Loucy (cell line): ENCODE results near the gene CTNNA2.

Experiments
- H2AFZ ChIP-seq: fragments of 200-600 bp; sonication (generic); 2 replicates; pipeline ENCODE4 v1.6.0; 2016; ENCODE audit warnings: antibody characterized with exemption, mild to moderate bottlenecking, low read length, moderate library complexity
- H3F3A ChIP-seq: fragments of 200-600 bp; 2 replicates; pipeline ENCODE4 v1.6.0; 2016; ENCODE audit warnings: antibody characterized with exemption, low read depth, mild to moderate bottlenecking
- H3K27me3 ChIP-seq: fragments of 200-600 bp; sonication (generic); 2 replicates; pipeline ENCODE4 v1.6.1; 2014; ENCODE audit warnings: low read length, mild to moderate bottlenecking; ENCODE audit not compliant: insufficient read depth, poor library complexity, severe bottlenecking
- H3K36me3 ChIP-seq: fragments of 200-600 bp; sonication (generic); 2 replicates; pipeline ENCODE4 v1.6.1; 2016; ENCODE audit warnings: low read length; ENCODE audit not compliant: insufficient read depth
- H3K4me1 ChIP-seq: fragments of 200-600 bp; sonication (generic); 2 replicates; pipeline ENCODE4 v1.5.1; 2014; ENCODE audit warnings: low read length, mild to moderate bottlenecking; ENCODE audit not compliant: insufficient read depth, poor library complexity, severe bottlenecking
- H3K4me2 ChIP-seq: fragments of 200-600 bp; sonication (generic); 2 replicates; pipeline ENCODE4 v1.6.0; 2014; ENCODE audit warnings: antibody characterized with exemption, low read length, low read depth, mild to moderate bottlenecking; ENCODE audit not compliant: poor library complexity, severe bottlenecking
- H3K4me3 ChIP-seq: fragments of 200-600 bp; sonication (generic); 2 replicates; pipeline ENCODE4 v1.5.1; 2014; ENCODE audit warnings: low read length, mild to moderate bottlenecking, mixed read lengths; ENCODE audit not compliant: poor library complexity, severe bottlenecking
- H3K79me2 ChIP-seq: fragments of 200-600 bp; sonication (generic); 2 replicates; pipeline ENCODE4 v1.6.1; 2014; ENCODE audit warnings: low read length; ENCODE audit not compliant: insufficient read depth
- H3K9ac ChIP-seq: fragments of 200-600 bp; sonication (generic); 2 replicates; pipeline ENCODE4 v1.6.0; 2014; ENCODE audit warnings: mild to moderate bottlenecking, low read depth, low read length, moderate library complexity; ENCODE audit not compliant: poor library complexity, severe bottlenecking
- H3K9me2 ChIP-seq: fragments of 200-600 bp; sonication (generic); replicated peaks from 2 replicates; pipeline ENCODE4 v1.6.1; 2016; ENCODE audit warnings: low read depth, low read length, mixed read lengths
- H3K9me3 ChIP-seq: fragments of 200-600 bp; sonication (generic); 2 replicates; pipeline ENCODE4 v1.6.1; 2014; ENCODE audit warnings: mild to moderate bottlenecking, antibody characterized with exemption, low read length, low read depth; ENCODE audit not compliant: insufficient read depth
- H4K20me1 ChIP-seq: fragments of 200-600 bp; sonication (generic); 2 replicates; pipeline ENCODE4 v1.6.0; 2014; ENCODE audit warnings: antibody characterized with exemption, low read length, mild to moderate bottlenecking; ENCODE audit not compliant: insufficient read depth, poor library complexity, severe bottlenecking
- CTCF ChIP-seq: fragments of 200-600 bp; sonication (generic); conservative IDR thresholded peaks from 2 replicates; pipeline ENCODE4 v1.5.1; 2014; ENCODE audit warnings: mild to moderate bottlenecking, antibody characterized with exemption, low read length
- EZH2phosphoT487 ChIP-seq: fragments of 200-600 bp; IDR thresholded peaks from 2 replicates; pipeline ENCODE4 v1.6.1; 2018; ENCODE audit warnings: antibody characterized with exemption, mild to moderate bottlenecking, moderate library complexity, borderline replicate concordance

The CTNNA2 gene

GRCh38 chr2:80476535-80477117, 963.8 kb downstream of the CTNNA2 start:
- Histone ChIP-seq H3K27me3 (no peaks in the 10 kb centered on the region), H3K36me3 (no peaks in the 10 kb centered on the region), H3K4me2 (no peak overlapping the region), H3K9me3 (no peaks in the 10 kb centered on the region), H3K79me2 (no peaks in the 10 kb centered on the region), H2AFZ (no peak overlapping the region), H3K4me1 (no peaks in the 10 kb centered on the region), H3F3A (no peaks in the 10 kb centered on the region), H3K4me3 (no peak overlapping the region), H3K9ac (no peak overlapping the region), H3K9me2 (no peaks in the 10 kb centered on the region), H4K20me1 (no peaks in the 10 kb centered on the region)
- TF ChIP-seq CTCF (no peak), EZH2phosphoT487 (no peak)

- Histone ChIP-seq H2AFZ (no peak overlapping the region), H3F3A (no peaks in the 10 kb centered on the region), H3K36me3 (no peaks in the 10 kb centered on the region), H3K4me1 (no peaks in the 10 kb centered on the region), H4K20me1 (no peaks in the 10 kb centered on the region), H3K9ac (no peak overlapping the region), H3K4me3 (no peak overlapping the region), H3K9me2 (no peaks in the 10 kb centered on the region), H3K27me3 (no peaks in the 10 kb centered on the region), H3K79me2 (no peaks in the 10 kb centered on the region), H3K4me2 (no peak overlapping the region), H3K9me3 (no peaks in the 10 kb centered on the region)
- TF ChIP-seq CTCF = no peak
- no peak for TF ChIP-seq EZH2phosphoT487
Measured at GRCh38 chr2:80482276-80482675, 969.4 kb downstream of the CTNNA2 start.

GRCh38 chr2:80489717-80490116, 976.9 kb downstream of the CTNNA2 start:
- H3F3A ChIP-seq = no peaks in the 10 kb centered on the region
- no peaks in the 10 kb centered on the region for H3K27me3 ChIP-seq
- H3K4me1 ChIP-seq = no peaks in the 10 kb centered on the region
- no peaks in the 10 kb centered on the region for H3K9me2 ChIP-seq
- H2AFZ ChIP-seq = no peak overlapping the region
- no peak overlapping the region for H3K4me2 ChIP-seq
- no peaks in the 10 kb centered on the region for H3K36me3 ChIP-seq
- no peak overlapping the region for H3K9ac ChIP-seq
- TF ChIP-seq EZH2phosphoT487 (no peak), CTCF (no peak)
- H3K9me3 ChIP-seq = no peaks in the 10 kb centered on the region
- no peaks in the 10 kb centered on the region for H3K79me2 ChIP-seq
- no peaks in the 10 kb centered on the region for H4K20me1 ChIP-seq
- H3K4me3 ChIP-seq = no peak overlapping the region
